GM19324 (cell line): Measurements from ENCODE around the gene COX5A.

ENCODE experiments used
- ATAC-seq: cut with Tn5 transposase; IDR thresholded peaks from one replicate; pipeline ENCODE4 v1.9.1; 2021; ENCODE audit warnings: mild to moderate bottlenecking, moderate library complexity; ENCODE audit not compliant: unreplicated experiment, low FRiP score

The COX5A gene

GRCh38 chr15:74937590-74938371 is at the start of gene COX5A:
Gene COX5A, minus strand, starts transcription at chr15:74938073. Its CDS starts 59 bp downstream, at chr15:74938014.
- ATAC-seq: peak; percentile 89

DNA sequence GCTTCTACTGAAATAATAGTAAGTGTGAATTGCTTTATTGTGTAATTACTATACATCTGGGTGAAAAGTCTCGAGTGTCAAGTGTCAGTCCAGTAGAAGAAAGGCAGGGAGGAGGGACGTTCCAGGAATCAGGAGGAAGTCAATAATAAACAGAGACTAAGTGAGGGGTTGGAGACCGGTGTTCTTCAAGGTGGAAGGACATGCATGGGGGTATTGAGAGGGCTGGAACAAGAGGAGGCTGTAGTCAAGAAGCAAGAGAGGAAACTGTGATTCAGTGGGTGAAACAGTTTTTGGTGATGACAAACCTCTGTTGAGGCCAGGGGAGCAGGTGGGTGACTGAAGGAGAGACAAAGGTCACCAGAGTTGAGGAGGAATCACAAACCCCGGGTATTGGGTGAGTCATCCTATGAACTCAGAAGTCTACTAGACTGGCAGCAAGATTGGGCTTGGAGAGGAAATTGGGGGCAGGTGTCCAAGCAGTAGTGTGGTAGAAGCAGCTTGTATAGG is 45.9 kb upstream of the COX5A start:
- no peak for ATAC-seq

GRCh38 chr15:74982183-74982582 is 44.3 kb upstream of the COX5A start:
- no peak for ATAC-seq

DNA sequence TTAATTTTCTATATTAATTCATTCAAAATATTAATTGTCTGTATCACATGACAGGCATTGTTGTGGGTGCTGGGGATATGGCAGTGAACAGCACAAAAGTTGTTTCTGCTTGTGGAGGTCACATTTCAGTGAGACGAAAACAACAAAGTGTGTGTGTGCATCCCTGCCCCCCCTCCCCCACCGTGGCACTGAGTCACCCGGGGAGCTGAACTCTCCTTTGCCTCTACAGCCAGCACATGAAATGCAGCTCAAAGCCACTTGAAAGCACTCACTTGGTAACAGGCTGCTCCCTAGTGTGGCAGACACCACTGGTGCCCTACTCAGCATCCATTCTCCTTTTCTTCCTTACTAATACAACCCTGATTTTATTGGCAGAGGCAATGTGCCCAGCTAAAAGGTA is 40.6 kb upstream of the COX5A start:
- ATAC-seq: no peak

- ATAC-seq: no peak
Measured at GRCh38 chr15:74978077-74978476, 40.2 kb upstream of the COX5A start.

- no peak for ATAC-seq
Measured at GRCh38 chr15:74977599-74977998, 39.7 kb upstream of the COX5A start.

GRCh38 chr15:74976159-74976558 is 38.3 kb upstream of the COX5A start:
- ATAC-seq: no peak

DNA sequence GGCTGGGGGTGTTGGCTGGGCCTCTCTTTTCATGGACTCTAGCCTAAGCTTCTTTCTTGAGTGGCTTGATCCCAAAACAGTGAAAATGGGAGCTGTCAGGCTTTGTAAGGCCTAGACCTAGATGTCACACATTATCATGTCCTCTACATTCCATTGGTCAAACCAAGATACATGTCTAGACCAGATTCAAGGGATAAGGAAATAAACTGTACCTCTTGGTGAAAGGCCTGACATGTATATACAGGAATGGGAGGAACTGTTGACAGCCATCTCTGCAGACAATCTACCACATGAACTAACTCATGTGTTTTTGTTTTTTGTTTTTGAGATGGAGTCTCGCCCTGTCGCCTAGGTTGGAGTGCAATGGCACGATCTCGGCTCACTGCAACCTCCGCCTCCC is 29.8 kb upstream of the COX5A start:
- ATAC-seq: no peak

DNA sequence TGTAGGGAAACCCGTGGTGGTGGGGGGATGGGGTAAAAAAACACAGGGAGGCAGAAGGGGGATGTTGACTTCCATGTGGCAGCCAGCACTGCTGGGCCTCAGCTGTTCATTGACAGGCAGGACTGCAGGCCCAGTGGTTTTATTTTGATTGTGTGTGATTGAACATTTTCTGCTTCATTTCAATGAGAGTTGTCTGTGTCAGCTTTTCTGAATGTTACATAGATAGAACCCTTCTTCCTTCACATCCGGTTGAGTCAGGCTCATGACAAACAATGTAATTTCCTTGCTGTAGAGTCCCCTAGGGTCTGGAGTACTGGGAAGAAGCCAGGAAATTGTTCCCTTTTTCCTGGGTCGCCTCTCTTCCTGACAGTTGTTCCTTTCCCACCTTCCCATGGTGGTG is 26.9 kb upstream of the COX5A start:
- no peak for ATAC-seq

DNA sequence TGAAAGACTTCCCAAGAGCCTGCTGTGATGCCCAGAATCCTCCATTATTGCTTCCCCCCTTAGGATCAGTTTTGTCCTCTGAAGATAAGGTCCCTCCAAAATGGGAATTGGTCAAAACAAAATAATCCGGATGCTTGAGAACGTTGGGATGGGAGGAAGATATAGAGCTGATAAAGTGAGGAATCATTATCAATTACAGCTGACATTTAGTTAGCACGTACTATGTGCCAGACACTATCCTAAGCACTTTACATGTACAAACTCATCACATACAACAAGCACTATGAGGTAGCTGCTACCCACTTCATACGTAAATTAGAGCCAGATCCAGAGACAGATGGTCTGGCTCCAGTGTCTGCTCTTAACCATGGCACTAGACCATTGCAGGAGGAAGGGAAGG is 25.3 kb upstream of the COX5A start:
- ATAC-seq: no peak

GRCh38 chr15:74962671-74963070 is 24.8 kb upstream of the COX5A start:
- no peak for ATAC-seq

- ATAC-seq: no peak
Measured at GRCh38 chr15:74962219-74962618, 24.3 kb upstream of the COX5A start.

DNA sequence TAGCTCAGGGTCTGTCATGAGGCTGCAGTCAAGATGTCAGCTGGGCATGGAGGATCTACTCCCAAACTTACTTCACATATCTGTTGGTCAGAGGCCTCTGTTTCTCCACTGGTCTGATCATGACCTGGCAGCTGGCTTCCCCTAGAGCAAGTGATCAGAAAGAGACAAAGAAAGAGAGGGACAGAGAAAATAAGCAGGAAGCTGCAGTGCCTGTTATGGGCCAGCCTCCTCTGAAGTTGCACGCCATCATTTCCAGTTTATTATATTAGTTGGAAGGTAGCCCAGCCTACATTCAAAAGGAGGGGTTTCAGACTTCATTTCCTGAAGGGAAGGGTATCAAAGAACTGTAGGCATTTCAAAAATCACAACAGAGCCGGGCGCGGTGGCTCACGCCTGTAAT is 23.7 kb upstream of the COX5A start:
- no peak for ATAC-seq

DNA sequence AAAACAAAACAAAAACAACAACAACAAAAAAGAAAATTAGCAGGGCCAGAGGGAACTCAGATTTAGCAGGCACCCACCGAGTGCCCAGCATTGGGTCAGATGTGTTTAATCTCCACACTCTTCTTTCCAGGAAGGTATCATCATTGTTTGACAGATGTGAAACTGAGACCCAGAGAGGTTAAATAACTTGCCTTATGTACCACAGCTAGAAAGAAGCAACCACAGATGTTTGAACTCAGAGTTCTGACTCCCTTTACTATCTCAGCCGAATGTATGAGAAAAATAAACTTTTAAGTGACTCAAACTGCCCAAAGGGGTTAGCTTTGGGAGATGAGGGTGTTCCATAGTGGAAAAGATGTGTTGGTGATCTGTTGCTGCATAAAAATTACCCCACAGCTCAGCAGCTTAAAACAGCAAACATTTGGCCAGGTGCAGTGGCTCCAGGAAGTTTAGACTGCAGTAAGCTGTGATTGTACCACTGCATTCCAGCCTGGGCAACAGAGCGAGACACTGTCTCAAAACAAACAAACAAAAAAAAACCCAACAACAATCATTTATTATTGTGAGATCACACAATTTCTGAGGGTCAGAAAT is 23.2 kb upstream of the COX5A start:
- ATAC-seq: no peak

GRCh38 chr15:74960286-74960685 is 22.4 kb upstream of the COX5A start:
- ATAC-seq: no peak

GRCh38 chr15:74959586-74959939 is 21.7 kb upstream of the COX5A start:
- ATAC-seq: no peak

DNA sequence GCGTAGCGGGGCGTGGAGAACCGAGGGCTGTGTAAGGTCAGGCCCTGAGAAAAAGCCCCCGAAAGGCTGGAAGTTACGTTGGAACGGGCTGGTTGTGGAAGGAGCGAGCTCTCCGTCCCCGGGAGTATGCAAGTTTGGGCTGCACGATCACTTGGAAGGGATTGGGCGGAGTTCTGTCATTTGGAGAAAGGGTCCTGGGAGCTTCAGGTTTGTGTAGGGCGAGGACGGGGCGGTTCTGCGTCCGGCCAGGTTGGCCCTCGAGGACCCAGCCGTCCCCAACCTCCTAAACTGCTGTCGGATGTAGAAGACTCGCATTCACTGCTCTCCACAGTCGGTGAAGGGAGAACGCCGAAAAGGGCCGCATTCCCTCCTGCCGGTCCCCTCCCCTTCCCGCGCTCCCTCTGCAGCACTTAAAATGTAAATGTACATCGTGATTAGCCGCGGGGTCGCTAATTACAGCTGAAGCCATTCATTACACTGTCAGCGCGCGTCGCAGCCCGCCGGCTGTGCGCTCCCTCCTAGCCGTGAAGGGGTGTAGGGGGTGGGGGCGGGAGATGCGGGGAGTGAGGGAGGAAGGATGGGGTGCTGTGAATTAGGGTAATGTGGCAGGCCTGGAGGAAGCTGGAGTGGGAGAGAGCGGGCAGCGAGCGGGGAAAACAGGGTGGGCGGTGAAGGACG is 21.2 kb upstream of the COX5A start:
- ATAC-seq: no peak

- no peak for ATAC-seq
Measured at GRCh38 chr15:74958320-74958907, 20.5 kb upstream of the COX5A start.

DNA sequence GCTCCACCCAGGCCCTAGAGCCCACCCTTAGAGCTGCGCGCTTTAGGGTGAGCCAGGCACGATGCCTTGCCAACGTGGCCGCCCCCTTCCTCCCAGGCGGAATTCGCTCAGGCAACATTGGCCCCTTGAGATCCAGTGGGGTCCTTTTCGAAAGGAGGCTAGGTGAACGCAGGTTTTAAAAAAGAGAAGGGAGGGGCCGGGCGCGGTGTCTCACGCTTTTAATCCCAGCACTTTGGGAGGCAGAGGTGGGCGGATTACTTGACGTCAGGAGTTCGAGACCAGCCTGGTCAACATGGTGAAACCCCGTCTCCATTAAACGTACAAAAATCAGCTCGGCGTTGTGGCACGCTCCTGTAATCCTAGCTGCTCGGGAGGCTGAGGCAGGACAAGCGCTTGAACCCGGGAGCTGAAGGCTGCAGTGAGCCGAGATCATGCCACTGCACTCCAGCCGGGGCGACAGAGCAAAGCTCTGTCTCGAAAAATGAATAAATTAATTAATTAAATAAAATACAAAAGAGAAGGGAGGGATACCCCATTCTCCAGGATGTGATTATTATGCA is 19.7 kb upstream of the COX5A start:
- ATAC-seq: no peak

GRCh38 chr15:74956648-74957475 is 19.0 kb upstream of the COX5A start, which contains the start of gene RPP25:
Gene RPP25, minus strand, starts transcription at chr15:74956772. Its CDS starts 189 bp downstream, at chr15:74956583.
- ATAC-seq: peak; percentile 75
